ENCODE results near the gene DHRS1.

- TF ChIP-seq CTCF (optimal IDR thresholded peaks at IDR 0.05 in 1 of 3, IDR thresholded peaks at IDR 0.05 in 1 of 3, conservative IDR thresholded peaks at IDR 0.05 in 1 of 3; ENCODE audit: extremely low read depth in 1 of 3, insufficient read depth in 2 of 3, low read length in 3 of 3) = no peak
- no peak for TF ChIP-seq EZH2 (IDR thresholded peaks at IDR 0.05; ENCODE audit: low read length)
Measured at GRCh38 chr14:24267516-24267915, 32.1 kb downstream of the DHRS1 start.

Measured in keratinocyte (primary cell).